ENCODE data around the gene PPP4C.

- TF ChIP-seq CTCF (IDR thresholded peaks at IDR 0.05) (no peak), POLR2A (IDR thresholded peaks at IDR 0.05) (no peak)
Measured at GRCh38 chr16:30065943-30066760, 9.6 kb upstream of the PPP4C start.
